ENCODE results near the gene NHERF1.

- TF ChIP-seq CTCF (IDR thresholded peaks at IDR 0.05), result no peak
- TF ChIP-seq EZH2 (IDR thresholded peaks at IDR 0.05; ENCODE audit: borderline replicate concordance, insufficient read depth, low read depth, low read length, poor library complexity, severe bottlenecking), result no peak
Observed at GRCh38 chr17:74749279-74750038, 1.0 kb downstream of the NHERF1 start.
